ENCODE measurements around the gene APBA1.

APBA1 gene

GRCh38 chr9:69502671-69503301 lies 169.4 kb downstream of the APBA1 start:
- FAIRE-seq (no peak), DNase-seq (ENCODE audit: insufficient read length, low spot score) (no peak)
- no peak for TF ChIP-seq POLR2A (IDR thresholded peaks at IDR 0.05; ENCODE audit: low read depth, low read length)
- no peak for TF ChIP-seq TAF1 (IDR thresholded peaks at IDR 0.05; ENCODE audit: low read depth, low read length)
- no peak for TF ChIP-seq PAX5 (IDR thresholded peaks at IDR 0.05; ENCODE audit: insufficient read depth, low read length, severe bottlenecking)
- no peak for TF ChIP-seq POU2F2 (IDR thresholded peaks at IDR 0.05; ENCODE audit: low read depth, low read length)
- TF ChIP-seq POLR2AphosphoS5 (IDR thresholded peaks at IDR 0.05; ENCODE audit: low read depth, low read length), result no peak
- TF ChIP-seq SPI1 (IDR thresholded peaks at IDR 0.05; ENCODE audit: low read depth, low read length), result no peak

- TF ChIP-seq TAF1 (IDR thresholded peaks at IDR 0.05; ENCODE audit: low read depth, low read length), result no peak
- no peak for FAIRE-seq
Observed at GRCh38 chr9:69500896-69501295, 171.3 kb downstream of the APBA1 start.

GRCh38 chr9:69499959-69500358 lies 172.2 kb downstream of the APBA1 start:
- FAIRE-seq (no peak), DNase-seq (ENCODE audit: insufficient read length, low spot score) (no peak)
- TF ChIP-seq TAF1 (IDR thresholded peaks at IDR 0.05; ENCODE audit: low read depth, low read length) (no peak), POU2F2 (IDR thresholded peaks at IDR 0.05; ENCODE audit: low read depth, low read length) (no peak), POLR2AphosphoS5 (IDR thresholded peaks at IDR 0.05; ENCODE audit: low read depth, low read length) (no peak), SPI1 (IDR thresholded peaks at IDR 0.05; ENCODE audit: low read depth, low read length) (no peak), POLR2A (IDR thresholded peaks at IDR 0.05; ENCODE audit: low read depth, low read length) (no peak), PAX5 (IDR thresholded peaks at IDR 0.05; ENCODE audit: insufficient read depth, low read length, severe bottlenecking) (no peak)

More at GRCh38 chr9:69500896-69501295, 171.3 kb downstream of the APBA1 start:
- no peak for DNase-seq (ENCODE audit: insufficient read length, low spot score)

- DNase-seq (ENCODE audit: insufficient read length, low spot score), result no peak
- TF ChIP-seq POU2F2 (IDR thresholded peaks at IDR 0.05; ENCODE audit: low read depth, low read length) (no peak), POLR2AphosphoS5 (IDR thresholded peaks at IDR 0.05; ENCODE audit: low read depth, low read length) (no peak), TAF1 (IDR thresholded peaks at IDR 0.05; ENCODE audit: low read depth, low read length) (no peak), SPI1 (IDR thresholded peaks at IDR 0.05; ENCODE audit: low read depth, low read length) (no peak)
- FAIRE-seq, result no peak
Observed at GRCh38 chr9:69499407-69499806, 172.8 kb downstream of the APBA1 start.

- TF ChIP-seq SPI1 (IDR thresholded peaks at IDR 0.05; ENCODE audit: low read depth, low read length) (no peak), POLR2AphosphoS5 (IDR thresholded peaks at IDR 0.05; ENCODE audit: low read depth, low read length) (no peak), TAF1 (IDR thresholded peaks at IDR 0.05; ENCODE audit: low read depth, low read length) (no peak), PAX5 (IDR thresholded peaks at IDR 0.05; ENCODE audit: insufficient read depth, low read length, severe bottlenecking) (no peak), POU2F2 (IDR thresholded peaks at IDR 0.05; ENCODE audit: low read depth, low read length) (no peak), POLR2A (IDR thresholded peaks at IDR 0.05; ENCODE audit: low read depth, low read length) (no peak)
- DNase-seq (ENCODE audit: insufficient read length, low spot score), result no peak
- no peak for FAIRE-seq
Observed at GRCh38 chr9:69498470-69498869, 173.7 kb downstream of the APBA1 start.

- no peak for DNase-seq (ENCODE audit: insufficient read length, low spot score)
- TF ChIP-seq POU2F2 (IDR thresholded peaks at IDR 0.05; ENCODE audit: low read depth, low read length), result no peak
- no peak for TF ChIP-seq POLR2A (IDR thresholded peaks at IDR 0.05; ENCODE audit: low read depth, low read length)
- TF ChIP-seq PAX5 (IDR thresholded peaks at IDR 0.05; ENCODE audit: insufficient read depth, low read length, severe bottlenecking), result no peak
- TF ChIP-seq SPI1 (IDR thresholded peaks at IDR 0.05; ENCODE audit: low read depth, low read length), result no peak
- TF ChIP-seq POLR2AphosphoS5 (IDR thresholded peaks at IDR 0.05; ENCODE audit: low read depth, low read length), result no peak
- TF ChIP-seq TAF1 (IDR thresholded peaks at IDR 0.05; ENCODE audit: low read depth, low read length), result no peak
- FAIRE-seq, result no peak
Observed at GRCh38 chr9:69497816-69498215, 174.4 kb downstream of the APBA1 start.

- DNase-seq (ENCODE audit: insufficient read length, low spot score) (no peak), FAIRE-seq (no peak)
- no peak for TF ChIP-seq PAX5 (IDR thresholded peaks at IDR 0.05; ENCODE audit: insufficient read depth, low read length, severe bottlenecking)
- TF ChIP-seq POLR2AphosphoS5 (IDR thresholded peaks at IDR 0.05; ENCODE audit: low read depth, low read length), result no peak
Observed at GRCh38 chr9:69496846-69497450, 175.2 kb downstream of the APBA1 start.

- no peak for DNase-seq (ENCODE audit: insufficient read length, low spot score)
- no peak for TF ChIP-seq PAX5 (IDR thresholded peaks at IDR 0.05; ENCODE audit: insufficient read depth, low read length, severe bottlenecking)
- no peak for TF ChIP-seq TAF1 (IDR thresholded peaks at IDR 0.05; ENCODE audit: low read depth, low read length)
- TF ChIP-seq POU2F2 (IDR thresholded peaks at IDR 0.05; ENCODE audit: low read depth, low read length), result no peak
- TF ChIP-seq POLR2A (IDR thresholded peaks at IDR 0.05; ENCODE audit: low read depth, low read length), result no peak
- no peak for TF ChIP-seq SPI1 (IDR thresholded peaks at IDR 0.05; ENCODE audit: low read depth, low read length)
- no peak for TF ChIP-seq POLR2AphosphoS5 (IDR thresholded peaks at IDR 0.05; ENCODE audit: low read depth, low read length)
- FAIRE-seq, result no peak
Observed at GRCh38 chr9:69495296-69495695, 176.9 kb downstream of the APBA1 start.

- no peak for FAIRE-seq
- TF ChIP-seq POLR2A (IDR thresholded peaks at IDR 0.05; ENCODE audit: low read depth, low read length) (no peak), POU2F2 (IDR thresholded peaks at IDR 0.05; ENCODE audit: low read depth, low read length) (no peak), POLR2AphosphoS5 (IDR thresholded peaks at IDR 0.05; ENCODE audit: low read depth, low read length) (no peak), PAX5 (IDR thresholded peaks at IDR 0.05; ENCODE audit: insufficient read depth, low read length, severe bottlenecking) (no peak), SPI1 (IDR thresholded peaks at IDR 0.05; ENCODE audit: low read depth, low read length) (no peak), TAF1 (IDR thresholded peaks at IDR 0.05; ENCODE audit: low read depth, low read length) (no peak)
- DNase-seq (ENCODE audit: insufficient read length, low spot score), result no peak
Observed at GRCh38 chr9:69494763-69495162, 177.4 kb downstream of the APBA1 start.

- FAIRE-seq, result no peak
- TF ChIP-seq SPI1 (IDR thresholded peaks at IDR 0.05; ENCODE audit: low read depth, low read length), result no peak
- no peak for TF ChIP-seq TAF1 (IDR thresholded peaks at IDR 0.05; ENCODE audit: low read depth, low read length)
- TF ChIP-seq POU2F2 (IDR thresholded peaks at IDR 0.05; ENCODE audit: low read depth, low read length), result no peak
- TF ChIP-seq PAX5 (IDR thresholded peaks at IDR 0.05; ENCODE audit: insufficient read depth, low read length, severe bottlenecking), result no peak
- no peak for TF ChIP-seq POLR2A (IDR thresholded peaks at IDR 0.05; ENCODE audit: low read depth, low read length)
- TF ChIP-seq POLR2AphosphoS5 (IDR thresholded peaks at IDR 0.05; ENCODE audit: low read depth, low read length), result no peak
- DNase-seq (ENCODE audit: insufficient read length, low spot score), result no peak
Observed at GRCh38 chr9:69494208-69494607, 178.0 kb downstream of the APBA1 start.
